SU-DHL-6 (cell line): ENCODE measurements around the gene ARL8B.
"Not testable (repeated sequence)": the region's sequence is repeated elsewhere in the genome, so short reads cannot be mapped to it uniquely, and the experiment has no call there.

Experiments used
- CTCF ChIP-seq: fragments of 200-600 bp; sonication (generic); IDR thresholded peaks from one replicate; pipeline ENCODE4 v1.5.1; 2017; ENCODE audit warnings: antibody characterized with exemption, mild to moderate bottlenecking, low read length, moderate library complexity; ENCODE audit not compliant: insufficient read depth, poor library complexity, severe bottlenecking
- EZH2phosphoT487 ChIP-seq: fragments of 200-600 bp; sonication (generic), shearing (Covaris generic); conservative IDR thresholded peaks from 2 replicates; pipeline ENCODE4 v1.6.1; 2018; ENCODE audit warnings: mild to moderate bottlenecking, antibody characterized with exemption, low read length, moderate library complexity, mixed read lengths

DNA sequence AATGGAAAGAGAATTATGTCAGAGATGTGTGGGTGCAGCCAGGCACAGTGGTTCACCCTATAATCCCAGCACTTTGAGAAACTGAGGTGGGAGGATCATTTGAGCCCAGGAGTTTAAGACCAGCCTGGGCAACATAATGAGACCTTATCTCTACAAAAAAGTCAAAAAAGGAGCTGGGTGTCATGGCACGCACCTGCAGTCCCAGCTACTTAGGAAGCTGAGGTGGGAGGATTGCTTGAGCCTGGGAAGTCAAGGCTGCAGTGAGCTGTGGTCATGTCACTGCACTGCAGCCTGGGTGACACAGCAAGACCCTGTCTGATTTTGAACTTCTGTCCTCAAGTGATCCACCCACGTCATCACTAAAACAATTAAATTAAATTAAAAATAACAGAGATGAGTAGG lies 15.2 kb upstream of the ARL8B start:
- TF ChIP-seq EZH2phosphoT487, CTCF: not testable (repeated sequence)
